Esophagus muscularis mucosa (tissue), 4 donors: ENCODE measurements around the gene PRKCH. TPM values are rescaled to one million over a fixed set of nuclear protein-coding genes. Genes with fewer than 3 reads are reported as not detected.

Source experiments
- DNase-seq: peaks from one replicate; pipeline ENCODE4 v3.0.0-alpha.2; 2017; ENCODE audit errors: extremely low spot score
- H3K27ac ChIP-seq, 4 donors: fragments of 200-600 bp; sonication (generic); replicated peaks in 1 of 4; 1 replicate in 3 of 4; 2 replicates in 1 of 4; pipeline ENCODE4 v1.5.1; 2016 to 2019; ENCODE audit warnings: mild to moderate bottlenecking in 1 of 4
- H3K27me3 ChIP-seq, 4 donors: fragments of 200-600 bp; sonication (generic); one replicate each; pipeline versions ENCODE4 v1.5.1 to v1.6.0; 2016 to 2019
- H3K36me3 ChIP-seq, 4 donors: fragments of 200-600 bp; sonication (generic); one replicate each; pipeline ENCODE4 v1.5.1; 2016 to 2019
- H3K4me1 ChIP-seq, 4 donors: fragments of 200-600 bp; sonication (generic); one replicate each; pipeline ENCODE4 v1.5.1; 2016 to 2019
- H3K4me3 ChIP-seq, 4 donors: fragments of 200-600 bp; sonication (generic); 1 replicate in 2 of 4; 2 replicates in 2 of 4; pipeline ENCODE4 v1.5.1; 2016 to 2019; ENCODE audit warnings: mild to moderate bottlenecking in 4 of 4, moderate library complexity in 1 of 4
- H3K9me3 ChIP-seq, 4 donors: fragments of 200-600 bp; sonication (generic); 1 replicate in 3 of 4; 2 replicates in 1 of 4; pipeline ENCODE4 v1.5.1; 2016 to 2019
- EP300 ChIP-seq: sonication (generic); formaldehyde crosslinking; IDR thresholded peaks from one replicate; pipeline ENCODE4 v1.6.1; 2017; ENCODE audit warnings: antibody characterized with exemption
- POLR2A ChIP-seq: fragments of 450-650 bp; IDR thresholded peaks from one replicate; pipeline ENCODE4 v1.6.1; 2017; ENCODE audit warnings: antibody characterized with exemption, moderate library complexity, mild to moderate bottlenecking, low read depth
- POLR2AphosphoS5 ChIP-seq, 2 donors: sonication (generic); formaldehyde crosslinking; IDR thresholded peaks; one replicate each; pipeline ENCODE4 v1.6.1; 2017; ENCODE audit warnings: antibody characterized with exemption in 2 of 2
- WGBS: methylation state at CpG from one replicate; pipeline ENCODE4 v1.1.5; 2018; 5-methylcytosine and 5-hydroxymethylcytosine counted together
- intact Hi-C: fragments of 100-400 bp; cut with DNase I; formaldehyde crosslinking; loops from one replicate; pipeline ENCODE4 v1.15.1; 2023
- total RNA-seq, 4 donors: library from RNA; depleted of rRNA; stranded (reverse); fragments of >200 nt; gene quantifications; one replicate each; pipeline versions ENCODE4 v1.1.0 to v1.2.1, GENCODE V29; 2016
- TF ChIP-seq, protein P1 (sequence below), 3 experiments: fragments of 200-600 bp in 2 of 3; fragments of 450-650 bp in 1 of 3; sonication (generic) in 2 of 3; IDR thresholded peaks; one replicate each; pipeline ENCODE4 v1.5.1; 2017 to 2019; ENCODE audit warnings: antibody characterized with exemption in 3 of 3, mild to moderate bottlenecking in 2 of 3, moderate library complexity in 1 of 3

PRKCH gene
- total RNA-seq, 4 donors from 2014 or later: 13.3 to 67.6 (median 32.2) TPM

DNA sequence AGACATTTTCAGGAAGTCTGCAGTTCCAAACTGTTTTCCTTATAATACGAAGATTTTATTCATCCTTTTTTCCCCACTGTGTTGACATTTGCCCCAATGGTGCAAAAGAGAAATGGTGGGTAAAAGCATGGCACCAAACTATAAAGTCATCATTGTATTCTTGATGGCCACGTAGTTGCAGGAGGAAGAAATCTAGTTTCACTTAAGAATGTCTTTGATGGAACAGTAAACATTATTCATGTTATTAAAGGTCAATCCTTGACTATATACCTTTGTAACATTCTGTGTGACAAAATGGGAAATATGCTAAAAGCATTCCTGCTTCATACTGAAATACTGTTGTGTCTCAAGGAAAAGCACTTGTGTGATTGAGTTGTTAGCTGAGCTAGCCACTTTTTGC lies 80.1 kb downstream of the PRKCH start:
- Histone ChIP-seq H3K27me3 (no peaks in the 10 kb centered on the region), H3K4me3 (no peak overlapping the region), H3K4me1 (peaks cover 0 to 11% (median 1%) of the 10 kb centered on the region in 4 donors), H3K27ac (no peak overlapping the region), H3K36me3 (no peaks in the 10 kb centered on the region), H3K9me3 (no peaks in the 10 kb centered on the region)
- no peak for DNase-seq
- TF ChIP-seq EP300 (no peak), POLR2A (no peak), POLR2AphosphoS5 (IDR thresholded peaks at IDR 0.05) (no peak)
- TF ChIP-seq, protein P1, sequence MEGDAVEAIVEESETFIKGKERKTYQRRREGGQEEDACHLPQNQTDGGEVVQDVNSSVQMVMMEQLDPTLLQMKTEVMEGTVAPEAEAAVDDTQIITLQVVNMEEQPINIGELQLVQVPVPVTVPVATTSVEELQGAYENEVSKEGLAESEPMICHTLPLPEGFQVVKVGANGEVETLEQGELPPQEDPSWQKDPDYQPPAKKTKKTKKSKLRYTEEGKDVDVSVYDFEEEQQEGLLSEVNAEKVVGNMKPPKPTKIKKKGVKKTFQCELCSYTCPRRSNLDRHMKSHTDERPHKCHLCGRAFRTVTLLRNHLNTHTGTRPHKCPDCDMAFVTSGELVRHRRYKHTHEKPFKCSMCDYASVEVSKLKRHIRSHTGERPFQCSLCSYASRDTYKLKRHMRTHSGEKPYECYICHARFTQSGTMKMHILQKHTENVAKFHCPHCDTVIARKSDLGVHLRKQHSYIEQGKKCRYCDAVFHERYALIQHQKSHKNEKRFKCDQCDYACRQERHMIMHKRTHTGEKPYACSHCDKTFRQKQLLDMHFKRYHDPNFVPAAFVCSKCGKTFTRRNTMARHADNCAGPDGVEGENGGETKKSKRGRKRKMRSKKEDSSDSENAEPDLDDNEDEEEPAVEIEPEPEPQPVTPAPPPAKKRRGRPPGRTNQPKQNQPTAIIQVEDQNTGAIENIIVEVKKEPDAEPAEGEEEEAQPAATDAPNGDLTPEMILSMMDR (IDR thresholded peaks at IDR 0.05): no peak
- intact Hi-C loops: no loop called here
- WGBS: 84% methylated on average over 2 of the region's 2 CpGs

DNA sequence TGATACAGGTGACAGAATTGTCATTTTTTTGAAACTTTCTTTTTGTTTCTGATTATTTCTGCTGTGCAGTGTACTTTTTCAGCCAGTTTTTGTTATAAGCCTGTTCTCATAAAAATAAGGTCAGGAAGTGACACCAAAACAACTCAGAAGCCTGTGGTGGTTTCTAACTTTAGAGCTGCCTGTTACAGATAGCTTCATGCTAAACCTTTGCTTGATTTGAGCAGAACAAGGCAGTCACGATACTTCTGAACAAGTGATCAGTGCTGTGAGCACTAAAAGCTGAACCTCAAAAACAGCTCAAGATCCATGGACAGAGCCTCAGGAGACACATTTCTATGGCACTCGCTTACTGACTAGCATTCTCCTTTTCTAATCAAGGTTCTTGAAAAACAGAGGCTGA lies 82.0 kb downstream of the PRKCH start:
- TF ChIP-seq EP300 (no peak), POLR2A (no peak), POLR2AphosphoS5 (IDR thresholded peaks at IDR 0.05) (no peak)
- TF ChIP-seq, protein P1 (IDR thresholded peaks at IDR 0.05): no peak
- no peak for DNase-seq
- H3K4me1 ChIP-seq: peaks cover 0 to 21% (median 1%) of the 10 kb centered on the region in 4 donors
- no peaks in the 10 kb centered on the region for H3K9me3 ChIP-seq
- no peaks in the 10 kb centered on the region for H3K27me3 ChIP-seq
- H3K4me3 ChIP-seq: no peak overlapping the region
- intact Hi-C loops: no loop called here
- H3K36me3 ChIP-seq: no peaks in the 10 kb centered on the region
- 79% methylated on average over 2 of the region's 2 CpGs for whole genome bisulfite sequencing
- H3K27ac ChIP-seq: no peak overlapping the region

DNA sequence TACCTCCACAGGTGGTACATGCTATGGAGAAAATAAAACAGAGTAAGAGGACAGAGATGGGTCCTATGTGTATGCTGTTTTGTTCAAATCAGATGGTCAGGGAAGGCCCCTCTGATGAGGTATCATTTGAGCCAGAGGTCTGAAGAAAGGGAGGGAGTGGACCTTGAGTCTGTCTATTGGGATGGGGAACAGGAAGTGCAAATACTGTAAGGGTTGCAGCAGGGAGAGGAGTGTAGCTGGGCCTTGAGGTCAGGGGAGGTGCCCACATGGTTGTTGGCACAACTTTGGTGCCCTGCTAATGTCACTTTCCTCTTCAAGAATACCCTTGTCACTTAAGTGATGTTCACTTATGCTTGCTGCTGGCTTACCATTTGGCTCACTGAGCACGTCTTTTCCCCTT lies 83.3 kb downstream of the PRKCH start:
- no peaks in the 10 kb centered on the region for H3K9me3 ChIP-seq
- intact Hi-C loops: no loop called here
- no peak for TF ChIP-seq POLR2A
- 85% methylated on average over 1 of the region's 1 CpG for WGBS
- H3K4me3 ChIP-seq: no peak overlapping the region
- no peaks in the 10 kb centered on the region for H3K27me3 ChIP-seq
- H3K27ac ChIP-seq: no peak overlapping the region
- peaks cover 0 to 21% (median 1%) of the 10 kb centered on the region in 4 donors for H3K4me1 ChIP-seq
- DNase-seq: peak; percentile 50
- no peaks in the 10 kb centered on the region for H3K36me3 ChIP-seq

DNA sequence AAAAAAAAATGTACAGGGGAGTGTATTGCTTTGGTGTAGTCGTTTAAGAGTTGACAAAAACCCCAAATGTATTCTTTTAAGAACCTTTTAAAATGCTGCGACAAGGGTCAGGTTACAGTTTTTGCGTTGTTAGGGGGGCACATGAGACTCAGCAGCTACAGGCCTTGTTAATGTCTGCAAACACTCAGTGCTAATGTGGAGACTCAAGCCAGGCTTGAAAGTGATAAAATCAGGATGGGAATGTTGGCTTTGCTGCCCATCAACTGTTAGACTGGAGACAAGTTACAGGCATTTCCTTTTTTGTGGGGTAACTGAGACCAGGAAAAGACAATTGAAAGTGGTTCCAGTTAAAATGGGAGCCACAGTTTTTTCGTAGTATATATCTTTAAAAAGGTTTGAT lies 84.8 kb downstream of the PRKCH start:
- Histone ChIP-seq H3K27ac (no peak overlapping the region), H3K36me3 (no peaks in the 10 kb centered on the region), H3K27me3 (no peaks in the 10 kb centered on the region), H3K4me1 (peaks cover 0 to 21% (median 1%) of the 10 kb centered on the region in 4 donors), H3K9me3 (no peaks in the 10 kb centered on the region), H3K4me3 (no peak overlapping the region)
- TF ChIP-seq POLR2A: no peak
- no peak for TF ChIP-seq POLR2AphosphoS5 (IDR thresholded peaks at IDR 0.05)
- TF ChIP-seq, protein P1 (IDR thresholded peaks at IDR 0.05): no peak
- no peak for TF ChIP-seq EP300
- peak; percentile 24 for DNase-seq
- intact Hi-C loops: no loop called here
- 53% methylated on average over 4 of the region's 4 CpGs for WGBS

DNA sequence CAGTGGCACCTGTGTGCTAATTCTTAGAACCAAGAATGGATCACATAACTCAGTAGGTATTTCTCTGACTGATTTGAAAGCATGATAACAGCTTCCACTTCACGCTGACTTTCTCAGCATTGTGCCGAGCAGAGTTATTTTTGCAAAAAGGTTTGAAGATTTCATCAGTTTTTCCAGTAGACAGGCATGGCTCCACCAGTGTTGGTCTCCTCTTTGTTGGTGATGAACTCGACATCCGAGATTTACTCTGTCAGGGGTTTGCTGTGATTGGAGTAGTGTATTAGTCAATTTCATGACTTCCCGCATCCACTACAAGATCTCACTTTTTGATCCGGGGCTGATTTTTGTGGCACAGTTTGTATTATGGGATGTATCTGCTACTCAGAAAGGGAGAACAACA lies 85.3 kb downstream of the PRKCH start:
- Histone ChIP-seq H3K9me3 (no peaks in the 10 kb centered on the region), H3K4me3 (no peak overlapping the region), H3K27me3 (no peaks in the 10 kb centered on the region), H3K27ac (no peak overlapping the region), H3K4me1 (peaks cover 0 to 21% (median 1%) of the 10 kb centered on the region in 4 donors), H3K36me3 (no peaks in the 10 kb centered on the region)
- DNase-seq: peak; percentile 39
- intact Hi-C loops: no loop called here
- no peak for TF ChIP-seq POLR2A
- TF ChIP-seq POLR2AphosphoS5 (IDR thresholded peaks at IDR 0.05): no peak
- TF ChIP-seq EP300: no peak
- TF ChIP-seq, protein P1 (IDR thresholded peaks at IDR 0.05): no peak
- 68% methylated on average over 6 of the region's 6 CpGs for WGBS
